ENCODE measurements around the gene ZNF33B. TPM values are rescaled to one million over a fixed set of nuclear protein-coding genes. Genes with fewer than 3 reads are reported as not detected.

Gene ZNF33B
- total RNA-seq, 1 donor from 2014 or later: 22.6 TPM

- H3K36me3 ChIP-seq (ENCODE audit: control insufficient read depth, insufficient read depth, low read length): no peaks in the 10 kb centered on the region
- DNase-seq (ENCODE audit: low read depth) (no peak), FAIRE-seq (no peak)
- TF ChIP-seq, protein P1, sequence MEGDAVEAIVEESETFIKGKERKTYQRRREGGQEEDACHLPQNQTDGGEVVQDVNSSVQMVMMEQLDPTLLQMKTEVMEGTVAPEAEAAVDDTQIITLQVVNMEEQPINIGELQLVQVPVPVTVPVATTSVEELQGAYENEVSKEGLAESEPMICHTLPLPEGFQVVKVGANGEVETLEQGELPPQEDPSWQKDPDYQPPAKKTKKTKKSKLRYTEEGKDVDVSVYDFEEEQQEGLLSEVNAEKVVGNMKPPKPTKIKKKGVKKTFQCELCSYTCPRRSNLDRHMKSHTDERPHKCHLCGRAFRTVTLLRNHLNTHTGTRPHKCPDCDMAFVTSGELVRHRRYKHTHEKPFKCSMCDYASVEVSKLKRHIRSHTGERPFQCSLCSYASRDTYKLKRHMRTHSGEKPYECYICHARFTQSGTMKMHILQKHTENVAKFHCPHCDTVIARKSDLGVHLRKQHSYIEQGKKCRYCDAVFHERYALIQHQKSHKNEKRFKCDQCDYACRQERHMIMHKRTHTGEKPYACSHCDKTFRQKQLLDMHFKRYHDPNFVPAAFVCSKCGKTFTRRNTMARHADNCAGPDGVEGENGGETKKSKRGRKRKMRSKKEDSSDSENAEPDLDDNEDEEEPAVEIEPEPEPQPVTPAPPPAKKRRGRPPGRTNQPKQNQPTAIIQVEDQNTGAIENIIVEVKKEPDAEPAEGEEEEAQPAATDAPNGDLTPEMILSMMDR (IDR thresholded peaks at IDR 0.05; ENCODE audit: insufficient read depth, low read length, severe bottlenecking): no peak
- H3K27me3 ChIP-seq (ENCODE audit: control insufficient read depth, insufficient read depth, low read length): no peaks in the 10 kb centered on the region
- no peak overlapping the region for H3K4me3 ChIP-seq (ENCODE audit: low read depth, low read length)
Observed at GRCh38 chr10:42652858-42653257, 14.5 kb upstream of the ZNF33B start.

GRCh38 chr10:42650374-42650773, 12.0 kb upstream of the ZNF33B start:
- no peak overlapping the region for H3K4me3 ChIP-seq (ENCODE audit: low read depth, low read length)
- no peak for FAIRE-seq
- no peaks in the 10 kb centered on the region for H3K27me3 ChIP-seq (ENCODE audit: control insufficient read depth, insufficient read depth, low read length)
- no peak for DNase-seq (ENCODE audit: low read depth)
- no peaks in the 10 kb centered on the region for H3K36me3 ChIP-seq (ENCODE audit: control insufficient read depth, insufficient read depth, low read length)
- TF ChIP-seq, protein P1 (IDR thresholded peaks at IDR 0.05; ENCODE audit: insufficient read depth, low read length, severe bottlenecking): no peak

- no peak for DNase-seq (ENCODE audit: low read depth)
- FAIRE-seq: no peak
Observed at GRCh38 chr10:42648512-42648911, 10.1 kb upstream of the ZNF33B start.

DNA sequence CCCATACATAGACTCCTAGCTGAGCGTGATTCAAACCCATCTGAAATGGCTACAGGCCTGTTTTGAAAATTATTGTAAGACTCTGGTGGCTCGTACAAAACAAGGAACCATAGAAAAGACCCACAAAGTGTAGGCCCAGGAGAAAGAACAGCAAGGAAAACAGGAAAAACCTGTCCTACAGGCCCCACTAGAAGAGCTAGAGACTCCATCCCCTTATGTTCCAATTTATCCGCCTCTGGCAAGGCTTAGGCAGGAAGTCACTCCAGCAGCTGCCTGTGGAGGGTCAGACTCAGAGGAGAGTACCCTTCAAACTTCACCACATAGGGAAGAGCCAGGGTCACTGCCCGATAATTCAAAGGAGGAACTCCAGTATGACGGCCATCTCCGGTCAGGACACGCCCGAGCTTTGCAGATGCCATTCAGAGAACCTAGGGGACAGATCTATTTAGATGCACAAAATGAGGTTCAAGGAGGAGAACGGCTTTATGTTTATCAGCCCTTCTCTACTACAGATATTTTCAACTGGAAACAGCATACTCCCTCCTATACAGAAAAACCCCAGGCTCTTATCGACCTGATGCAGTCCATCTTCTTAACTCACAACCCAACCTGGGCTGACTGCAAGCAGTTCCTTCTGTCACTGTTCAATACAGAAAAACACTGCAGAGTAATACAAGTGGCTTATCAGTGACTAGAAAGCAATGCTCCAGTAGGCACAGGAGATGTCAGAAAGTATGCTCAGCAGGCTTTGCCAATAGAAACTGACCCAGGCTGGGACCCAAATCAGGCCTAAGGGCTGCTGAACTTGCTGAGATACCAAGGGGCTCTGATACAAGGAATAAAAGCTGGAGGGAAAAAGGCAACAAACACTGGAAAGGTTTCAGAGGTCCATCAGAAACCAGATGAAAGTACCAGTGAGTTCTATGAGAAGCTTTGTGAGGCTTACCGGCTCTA, 8.6 kb upstream of the ZNF33B start:
- FAIRE-seq (no peak), DNase-seq (ENCODE audit: low read depth) (peak; percentile 67)
- Histone ChIP-seq H3K27me3 (ENCODE audit: control insufficient read depth, insufficient read depth, low read length) (no peaks in the 10 kb centered on the region), H3K4me3 (ENCODE audit: low read depth, low read length) (no peak overlapping the region), H3K36me3 (ENCODE audit: control insufficient read depth, insufficient read depth, low read length) (no peaks in the 10 kb centered on the region)
- TF ChIP-seq, protein P1 (IDR thresholded peaks at IDR 0.05; ENCODE audit: insufficient read depth, low read length, severe bottlenecking): no peak

More at GRCh38 chr10:42648512-42648911, 10.1 kb upstream of the ZNF33B start:
- H3K27me3 ChIP-seq (ENCODE audit: control insufficient read depth, insufficient read depth, low read length): no peaks in the 10 kb centered on the region
- TF ChIP-seq, protein P1 (IDR thresholded peaks at IDR 0.05; ENCODE audit: insufficient read depth, low read length, severe bottlenecking): no peak
- no peak overlapping the region for H3K4me3 ChIP-seq (ENCODE audit: low read depth, low read length)
- H3K36me3 ChIP-seq (ENCODE audit: control insufficient read depth, insufficient read depth, low read length): no peaks in the 10 kb centered on the region

DNA sequence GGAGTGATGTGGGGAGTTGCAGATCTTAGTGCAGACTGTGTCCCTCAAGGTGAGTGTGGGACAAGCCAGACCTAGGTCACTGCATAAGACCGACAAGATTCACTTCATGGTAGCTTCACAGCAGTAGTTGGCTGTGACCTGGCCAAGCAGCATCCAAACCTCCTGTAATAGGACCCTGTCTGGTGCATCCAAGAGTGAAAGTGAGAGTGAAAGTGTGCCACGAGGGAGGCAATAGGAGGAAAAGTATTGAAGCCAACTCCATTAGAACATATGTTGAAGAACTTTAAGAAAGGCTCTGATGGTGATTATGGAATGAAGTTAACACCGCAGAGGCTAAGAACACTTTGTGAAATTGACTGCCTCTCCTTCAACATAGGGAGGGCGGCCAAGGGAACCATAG, 7.8 kb upstream of the ZNF33B start:
- TF ChIP-seq, protein P1 (IDR thresholded peaks at IDR 0.05; ENCODE audit: insufficient read depth, low read length, severe bottlenecking): no peak
- H3K36me3 ChIP-seq (ENCODE audit: control insufficient read depth, insufficient read depth, low read length): no peaks in the 10 kb centered on the region
- no peak for DNase-seq (ENCODE audit: low read depth)
- no peak overlapping the region for H3K4me3 ChIP-seq (ENCODE audit: low read depth, low read length)
- H3K27me3 ChIP-seq (ENCODE audit: control insufficient read depth, insufficient read depth, low read length): no peaks in the 10 kb centered on the region
- FAIRE-seq: peak; percentile 84
